ENCODE results near the gene MYCT1. TPM values are rescaled to one million over a fixed set of nuclear protein-coding genes. Genes with fewer than 3 reads are reported as not detected.

MYCT1 gene
- total and polyA plus RNA-seq, 2 experiments from 2014 or later = 1.9 to 2.5 TPM

DNA sequence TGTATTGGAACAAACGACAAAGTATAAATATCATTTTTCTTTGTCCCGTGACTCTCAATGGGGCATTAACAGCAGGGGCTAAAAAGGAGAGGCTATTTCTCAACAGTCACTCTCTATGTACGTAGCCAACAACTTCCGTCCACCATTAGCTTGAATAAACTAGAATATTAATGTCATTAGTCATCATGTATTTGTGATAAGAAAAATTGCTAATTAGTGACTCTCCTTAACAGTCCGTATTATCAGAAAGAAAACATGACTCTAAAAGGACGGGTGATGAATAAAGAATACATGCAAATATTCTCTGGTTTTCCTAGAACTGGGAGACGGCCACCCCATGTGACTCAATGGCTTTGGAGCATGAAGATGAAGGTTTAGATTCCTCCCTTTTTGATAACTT lies 71.5 kb downstream of the MYCT1 start:
- Histone ChIP-seq H3K79me2 (replicated peaks; ENCODE audit: insufficient read depth) (no peaks in the 10 kb centered on the region), H4K20me1 (replicated peaks; ENCODE audit: insufficient read depth) (no peaks in the 10 kb centered on the region), H3K27ac (ENCODE audit: low read depth) (no peak overlapping the region), H3F3A (replicated peaks; ENCODE audit: low read depth) (no peaks in the 10 kb centered on the region), H3K4me2 (no peak overlapping the region), H3K36me3 (ENCODE audit: insufficient read depth) (no peaks in the 10 kb centered on the region), H3K27me3 (ENCODE audit: insufficient read depth) (no peaks in the 10 kb centered on the region), H2AFZ (no peak overlapping the region), H3K9me2 (ENCODE audit: insufficient read depth) (peaks cover 3% of the 10 kb centered on the region; the same call in 1 of the 2 replicates), H3K4me3 (no peak overlapping the region), H3K4me1 (ENCODE audit: insufficient read depth) (no peaks in the 10 kb centered on the region)
- H3K36me3 Mint-ChIP-seq (ENCODE audit: low read depth) = no peaks in the 10 kb centered on the region
- ATAC-seq = no peak
- DNase-seq (ENCODE audit: low spot score) = no peak
- H3K4me1 Mint-ChIP-seq = no peaks in the 10 kb centered on the region
- no peak for TF ChIP-seq EZH2phosphoT487 (IDR thresholded peaks at IDR 0.05; ENCODE audit: unreplicated experiment)
- no peak for TF ChIP-seq NANOG (IDR thresholded peaks at IDR 0.05; ENCODE audit: borderline replicate concordance)
- no peak for TF ChIP-seq STAT1 (IDR thresholded peaks at IDR 0.05; ENCODE audit: unreplicated experiment)
- no peak for TF ChIP-seq JUNB (IDR thresholded peaks at IDR 0.05; ENCODE audit: unreplicated experiment)
- TF ChIP-seq ZNF114 (CRISPR knock-in tag; IDR thresholded peaks at IDR 0.05) = no peak
- TF ChIP-seq ZNF462 (CRISPR knock-in tag; IDR thresholded peaks at IDR 0.05) = no peak
- TF ChIP-seq CTCF (conservative IDR thresholded peaks at IDR 0.05; ENCODE audit: low read depth in 2 of 2) = no peak
- no peak for TF ChIP-seq POLR2AphosphoS5 (IDR thresholded peaks at IDR 0.05; ENCODE audit: low read depth)
- no peak for TF ChIP-seq ETS1 (IDR thresholded peaks at IDR 0.05)
- TF ChIP-seq, protein P1, sequence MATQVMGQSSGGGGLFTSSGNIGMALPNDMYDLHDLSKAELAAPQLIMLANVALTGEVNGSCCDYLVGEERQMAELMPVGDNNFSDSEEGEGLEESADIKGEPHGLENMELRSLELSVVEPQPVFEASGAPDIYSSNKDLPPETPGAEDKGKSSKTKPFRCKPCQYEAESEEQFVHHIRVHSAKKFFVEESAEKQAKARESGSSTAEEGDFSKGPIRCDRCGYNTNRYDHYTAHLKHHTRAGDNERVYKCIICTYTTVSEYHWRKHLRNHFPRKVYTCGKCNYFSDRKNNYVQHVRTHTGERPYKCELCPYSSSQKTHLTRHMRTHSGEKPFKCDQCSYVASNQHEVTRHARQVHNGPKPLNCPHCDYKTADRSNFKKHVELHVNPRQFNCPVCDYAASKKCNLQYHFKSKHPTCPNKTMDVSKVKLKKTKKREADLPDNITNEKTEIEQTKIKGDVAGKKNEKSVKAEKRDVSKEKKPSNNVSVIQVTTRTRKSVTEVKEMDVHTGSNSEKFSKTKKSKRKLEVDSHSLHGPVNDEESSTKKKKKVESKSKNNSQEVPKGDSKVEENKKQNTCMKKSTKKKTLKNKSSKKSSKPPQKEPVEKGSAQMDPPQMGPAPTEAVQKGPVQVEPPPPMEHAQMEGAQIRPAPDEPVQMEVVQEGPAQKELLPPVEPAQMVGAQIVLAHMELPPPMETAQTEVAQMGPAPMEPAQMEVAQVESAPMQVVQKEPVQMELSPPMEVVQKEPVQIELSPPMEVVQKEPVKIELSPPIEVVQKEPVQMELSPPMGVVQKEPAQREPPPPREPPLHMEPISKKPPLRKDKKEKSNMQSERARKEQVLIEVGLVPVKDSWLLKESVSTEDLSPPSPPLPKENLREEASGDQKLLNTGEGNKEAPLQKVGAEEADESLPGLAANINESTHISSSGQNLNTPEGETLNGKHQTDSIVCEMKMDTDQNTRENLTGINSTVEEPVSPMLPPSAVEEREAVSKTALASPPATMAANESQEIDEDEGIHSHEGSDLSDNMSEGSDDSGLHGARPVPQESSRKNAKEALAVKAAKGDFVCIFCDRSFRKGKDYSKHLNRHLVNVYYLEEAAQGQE (IDR thresholded peaks at IDR 0.05; ENCODE audit: unreplicated experiment) = no peak
- TF ChIP-seq EZH2 (IDR thresholded peaks at IDR 0.05; ENCODE audit: low read depth, unreplicated experiment) = no peak
- H3K27ac Mint-ChIP-seq = no peak overlapping the region
- peaks cover 3% of the 10 kb centered on the region; the same call in 1 of the 3 replicates for H3K9me3 Mint-ChIP-seq
- no peak overlapping the region for H3K4me3 Mint-ChIP-seq
- peaks cover 2% of the 10 kb centered on the region for H3K27me3 Mint-ChIP-seq (ENCODE audit: insufficient read depth, low read depth, poor library complexity)
